ENCODE measurements around the gene KRT33B. TPM values are rescaled to one million over a fixed set of nuclear protein-coding genes. Genes with fewer than 3 reads are reported as not detected.

KRT33B gene
- total RNA-seq, 1 donor: under 0.01 TPM

- TF ChIP-seq CTCF (IDR thresholded peaks at IDR 0.05; ENCODE audit: insufficient read depth, low read depth, low read length): no peak
- DNase-seq (ENCODE audit: low read depth): no peak
- H3K4me3 ChIP-seq (ENCODE audit: low read depth, low read length): no peak overlapping the region
These were observed 43.2 kb downstream of the KRT33B start for GRCh38 chr17:41326173-41327145.

GRCh38 chr17:41325611-41326010, 44.0 kb downstream of the KRT33B start:
- no peak for TF ChIP-seq CTCF (IDR thresholded peaks at IDR 0.05; ENCODE audit: insufficient read depth, low read depth, low read length)
- DNase-seq (ENCODE audit: low read depth): no peak
- H3K4me3 ChIP-seq (ENCODE audit: low read depth, low read length): no peak overlapping the region

GRCh38 chr17:41325126-41325525, 44.5 kb downstream of the KRT33B start:
- TF ChIP-seq CTCF (IDR thresholded peaks at IDR 0.05; ENCODE audit: insufficient read depth, low read depth, low read length): no peak
- H3K4me3 ChIP-seq (ENCODE audit: low read depth, low read length): no peak overlapping the region
- DNase-seq (ENCODE audit: low read depth): no peak

- peak; percentile 32 for TF ChIP-seq CTCF (IDR thresholded peaks at IDR 0.05; ENCODE audit: insufficient read depth, low read depth, low read length)
- H3K4me3 ChIP-seq (ENCODE audit: low read depth, low read length): no peak overlapping the region
- peak; percentile 12 for DNase-seq (ENCODE audit: low read depth)
These were observed 45.2 kb downstream of the KRT33B start for GRCh38 chr17:41324180-41325075.

- no peak for TF ChIP-seq CTCF (IDR thresholded peaks at IDR 0.05; ENCODE audit: insufficient read depth, low read depth, low read length)
- DNase-seq (ENCODE audit: low read depth): no peak
- H3K4me3 ChIP-seq (ENCODE audit: low read depth, low read length): no peak overlapping the region
These were observed 46.4 kb downstream of the KRT33B start for GRCh38 chr17:41322903-41323895.

All from fibroblast of villous mesenchyme (primary cell).